GM11168 (cell line): ENCODE measurements around the gene IL16.
"Not testable (repeated sequence)": the region's sequence is repeated elsewhere in the genome, so short reads cannot be mapped to it uniquely, and the experiment has no call there.

ENCODE experiments used
- in situ Hi-C: fragments of 300-500 bp; cut with MboI; formaldehyde crosslinking; loops from one replicate; pipeline ENCODE4 v1.12.0; 2022; ENCODE audit warnings: low sequenced_read_pairs; ENCODE audit not compliant: unreplicated experiment

Gene IL16

DNA sequence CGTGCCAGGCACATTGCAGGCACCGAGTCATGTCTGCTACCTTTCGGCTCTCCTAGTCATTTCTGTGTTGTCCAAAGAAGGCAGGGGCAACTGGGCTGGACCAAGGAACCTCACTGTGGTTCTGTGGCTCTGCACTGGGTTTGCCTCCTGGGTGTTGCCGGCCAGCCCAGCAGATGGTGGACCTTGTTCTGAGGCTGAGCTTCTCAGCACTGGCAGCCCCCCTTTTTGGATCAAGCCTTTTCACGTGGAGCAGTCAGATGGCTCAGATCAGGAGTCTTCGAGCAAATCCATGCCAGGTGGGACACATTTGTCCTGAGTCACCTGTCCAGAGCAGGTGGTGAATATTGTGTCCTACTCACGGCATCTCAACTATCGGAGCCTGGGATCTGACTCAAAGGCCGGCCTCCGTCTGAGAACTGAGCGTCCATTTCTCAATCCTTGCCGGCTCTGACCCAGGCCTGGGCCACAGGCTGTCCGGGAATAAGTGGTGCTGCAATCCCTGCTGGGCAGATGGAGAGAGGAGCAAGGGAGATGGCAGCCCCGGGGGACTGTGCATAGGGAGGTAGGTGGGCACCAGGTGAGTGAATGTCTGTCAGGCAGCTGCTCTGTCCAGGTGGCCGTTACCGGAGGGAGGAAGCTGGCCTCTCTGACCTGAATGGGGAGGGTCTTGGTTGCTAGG, at the start of gene IL16:
TSS of gene IL16 (plus strand) at position 304 of the 679 bp plus-strand sequence. CDS start 28,521 bp downstream, outside the sequence.
- in situ Hi-C loops: no loop called here

DNA sequence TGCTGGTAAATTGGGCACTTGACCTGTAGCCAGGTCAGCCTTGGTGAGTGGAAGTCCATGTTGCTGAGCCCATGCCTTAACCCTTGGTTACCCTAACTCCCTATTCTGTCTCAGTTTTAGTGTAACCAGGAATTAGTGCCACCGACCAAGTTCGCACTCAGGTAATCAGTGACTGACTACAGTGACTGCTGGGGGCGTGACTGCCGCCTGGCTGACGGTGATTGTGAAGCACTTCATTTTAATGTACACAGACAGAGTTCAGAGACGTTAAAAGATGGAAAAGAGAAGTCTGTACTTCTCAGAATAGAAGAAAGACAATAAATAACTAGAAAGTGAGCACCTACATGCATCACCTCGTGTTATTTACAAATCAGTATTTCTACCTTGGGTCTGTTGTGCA, 45.3 kb upstream of the IL16 start:
- in situ Hi-C loops: no loop called here

DNA sequence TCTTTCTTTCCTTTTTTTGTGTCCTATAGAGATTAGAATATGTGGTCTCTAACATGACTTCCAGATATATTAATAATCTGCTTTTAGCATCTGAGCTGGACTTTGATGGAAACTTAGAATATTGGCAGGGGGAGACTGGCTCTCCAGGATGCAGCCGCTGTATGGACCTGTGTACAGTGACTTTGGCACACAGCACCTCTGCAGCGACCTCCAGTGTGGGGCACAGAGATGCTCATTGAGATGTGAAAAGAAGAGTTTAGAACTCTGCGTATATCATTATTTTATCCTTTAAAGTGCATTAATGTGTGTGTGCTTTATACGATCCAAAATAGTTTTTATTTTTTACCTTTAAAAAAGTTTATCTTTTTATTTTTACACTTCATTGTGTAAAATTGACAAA, 44.3 kb upstream of the IL16 start:
- in situ Hi-C loops: no loop called here

DNA sequence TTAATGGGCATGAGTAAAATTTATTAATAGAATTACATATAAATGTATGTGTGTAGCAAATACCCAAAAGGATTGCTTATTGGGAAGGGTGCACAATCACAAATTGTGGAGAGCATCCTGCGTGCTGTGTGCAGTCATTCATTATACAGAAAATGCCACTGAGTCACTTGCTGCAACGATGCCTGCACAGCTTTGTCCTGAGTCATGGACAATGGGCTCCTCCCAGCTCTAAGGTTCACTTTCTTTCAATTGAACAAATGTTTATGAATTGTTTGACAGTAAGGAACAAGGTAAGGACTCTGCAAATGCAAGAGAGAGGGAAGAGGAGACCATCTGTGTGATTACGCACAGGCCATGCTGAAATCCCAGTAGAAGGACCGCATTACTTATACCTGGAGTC, 43.9 kb upstream of the IL16 start:
- in situ Hi-C loops: no loop called here

DNA sequence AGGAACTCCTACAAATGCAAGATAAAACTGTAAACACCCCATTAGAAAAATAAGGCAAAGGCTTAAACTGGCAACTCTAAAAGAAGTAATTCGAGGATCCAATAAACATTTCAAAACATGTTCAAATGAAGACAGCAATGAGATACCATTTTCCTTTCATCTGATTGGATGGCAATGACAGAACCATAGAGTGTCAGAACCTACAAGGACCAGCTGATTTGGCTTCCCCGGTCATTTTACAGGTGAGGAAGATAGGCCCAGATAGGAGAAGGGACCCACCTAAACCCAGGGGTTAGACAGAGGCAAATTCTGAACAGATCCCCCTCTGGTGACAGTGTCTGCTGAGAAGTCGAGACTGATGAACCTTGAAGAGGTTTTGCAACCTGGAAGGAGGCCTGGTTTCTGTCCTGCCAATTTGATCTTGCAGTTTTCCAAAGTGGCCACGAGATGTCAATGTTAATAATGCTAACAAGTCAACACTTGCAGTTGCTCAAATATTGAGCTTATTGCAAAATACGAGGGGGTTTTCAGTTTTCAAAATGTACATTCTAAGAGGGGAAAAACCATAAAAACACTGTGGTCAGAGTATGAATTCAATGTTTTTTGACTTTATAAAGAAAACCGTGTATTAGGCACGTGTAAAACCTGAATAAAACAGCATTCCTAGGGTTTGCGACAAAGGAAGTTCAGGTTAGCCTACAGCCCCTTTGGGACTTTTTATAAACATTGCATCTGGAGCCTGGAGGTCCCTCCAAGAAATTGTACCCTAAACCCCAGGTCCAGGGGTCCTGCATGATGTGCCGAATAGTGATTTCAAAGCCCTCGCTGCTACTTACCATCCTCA, 41.1 kb upstream of the IL16 start:
- in situ Hi-C loops: no loop called here

DNA sequence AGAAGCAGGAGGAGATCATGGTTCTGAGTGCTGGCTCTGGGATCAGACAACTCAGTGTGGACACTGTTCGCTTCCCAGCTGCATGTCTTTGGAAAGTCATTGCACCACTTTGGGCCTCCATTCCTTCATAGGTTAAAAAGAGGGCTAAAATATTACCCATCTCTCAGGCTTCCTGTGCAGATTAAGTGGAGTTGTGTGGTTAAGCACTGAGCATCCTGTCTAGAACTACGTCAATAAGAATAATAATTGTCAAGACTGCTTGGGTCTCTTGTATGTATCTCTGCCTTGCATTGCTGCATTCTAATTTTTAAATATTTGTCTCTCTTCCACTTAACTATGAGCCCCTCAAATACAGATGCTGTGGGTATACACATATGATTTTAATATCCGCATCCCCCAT, 40.4 kb upstream of the IL16 start:
- in situ Hi-C loops: no loop called here

DNA sequence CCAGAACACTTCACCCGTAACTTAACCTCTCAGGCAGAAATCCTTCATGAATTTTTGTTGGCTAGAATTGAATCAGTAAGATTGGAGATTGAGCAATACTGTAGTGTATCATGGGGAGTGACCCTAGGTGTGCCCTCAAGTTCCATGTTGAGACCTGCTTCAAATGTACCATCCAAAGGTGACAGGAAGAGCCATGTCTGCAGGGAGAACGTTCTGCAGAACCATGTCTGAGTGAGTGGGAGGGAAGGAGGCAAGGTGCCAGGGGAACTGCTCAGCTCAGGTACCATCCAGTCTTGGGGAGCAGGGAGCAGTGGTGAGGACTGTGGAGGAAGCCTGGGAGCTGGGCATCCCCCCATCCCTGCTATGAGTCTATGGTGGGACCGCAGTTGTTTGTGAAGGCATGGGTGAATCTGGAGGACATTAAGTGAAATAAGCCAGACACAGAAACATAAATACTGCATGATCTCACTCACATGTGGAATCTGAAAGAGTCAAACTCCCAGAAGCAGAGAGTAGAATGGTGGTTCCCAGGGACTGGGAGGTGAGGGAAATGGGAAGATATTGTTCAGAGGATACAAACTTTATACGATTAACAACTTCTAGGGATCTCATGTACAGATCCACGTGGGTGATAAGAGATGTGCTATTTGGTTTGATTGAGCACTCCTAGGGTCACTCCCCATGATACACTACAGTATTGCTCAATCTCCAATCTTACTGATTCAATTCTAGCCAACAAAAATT, 39.3 kb upstream of the IL16 start:
- in situ Hi-C loops: no loop called here

DNA sequence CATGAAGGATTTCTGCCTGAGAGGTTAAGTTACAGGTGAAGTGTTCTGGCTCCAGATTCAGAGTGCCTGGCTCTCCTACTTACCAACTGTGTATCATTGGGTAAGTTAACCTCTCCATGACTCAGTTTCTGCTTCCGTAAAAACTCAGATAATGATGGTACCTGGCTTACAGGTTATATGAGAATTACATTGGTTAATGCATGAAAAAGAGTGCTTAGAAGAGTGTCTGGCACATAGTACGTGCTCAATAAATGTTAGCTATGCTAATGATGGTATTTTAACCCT, 38.8 kb upstream of the IL16 start:
- in situ Hi-C loops: no loop called here

DNA sequence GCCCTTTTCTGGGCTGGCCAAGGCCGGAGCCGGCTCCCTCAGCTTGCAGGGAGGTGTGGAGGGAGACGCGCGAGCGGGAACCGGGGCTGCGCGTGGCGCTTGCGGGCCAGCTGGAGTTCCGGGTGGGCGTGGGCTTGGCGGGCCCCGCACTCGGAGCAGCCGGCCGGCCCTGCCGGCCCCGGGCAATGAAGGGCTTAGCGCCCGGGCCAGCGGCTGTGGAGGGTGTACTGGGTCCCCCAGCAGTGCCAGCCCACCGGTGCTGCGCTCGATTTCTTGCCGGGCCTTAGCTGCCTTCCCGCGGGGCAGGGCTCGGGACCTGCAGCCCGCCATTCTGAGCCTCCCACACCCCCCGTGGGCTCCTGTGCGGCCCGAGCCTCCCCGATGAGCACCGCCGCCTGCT, 38.1 kb upstream of the IL16 start:
- in situ Hi-C loops: not testable (repeated sequence)

DNA sequence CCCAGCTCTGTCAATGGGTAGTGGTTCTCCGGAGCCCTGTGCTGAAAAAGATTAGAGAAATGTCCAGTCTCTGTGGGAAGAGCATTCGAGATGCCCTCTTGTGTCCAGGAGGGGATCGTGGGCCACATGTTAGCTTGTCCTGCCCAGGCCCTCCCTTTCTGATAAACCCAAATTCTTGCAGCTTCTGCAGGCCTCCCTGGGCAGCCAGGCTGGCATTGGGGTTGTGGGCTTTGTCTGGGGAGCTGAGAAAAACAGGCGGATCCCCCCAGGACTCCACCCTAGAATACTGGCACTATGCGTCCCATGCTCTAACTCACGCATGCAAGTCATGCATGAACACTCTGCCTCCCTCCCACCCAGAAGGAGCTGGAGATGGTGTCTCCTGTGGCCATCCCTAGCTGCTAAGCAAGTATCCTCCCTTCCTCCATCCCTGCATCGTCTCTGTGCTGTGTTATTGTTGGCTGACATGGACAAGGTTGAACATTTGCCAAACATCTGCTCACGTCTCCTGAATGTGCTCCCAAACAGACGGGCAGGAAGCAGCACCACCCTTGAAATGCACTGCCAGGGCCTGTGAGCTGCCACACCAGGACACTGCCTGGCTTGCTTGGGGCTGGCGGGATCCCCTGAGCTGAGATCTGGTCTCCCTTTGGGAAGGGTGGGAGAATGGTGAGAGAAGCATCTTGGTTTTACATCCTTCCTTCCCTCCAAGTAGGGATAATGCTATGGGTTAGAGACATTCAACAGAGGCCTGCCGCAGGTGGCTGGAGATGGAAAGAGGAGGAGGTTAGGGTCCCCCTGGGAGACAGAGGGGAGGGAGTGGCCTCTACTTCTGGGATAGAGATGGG, 36.1 kb upstream of the IL16 start:
- in situ Hi-C loops: no loop called here

DNA sequence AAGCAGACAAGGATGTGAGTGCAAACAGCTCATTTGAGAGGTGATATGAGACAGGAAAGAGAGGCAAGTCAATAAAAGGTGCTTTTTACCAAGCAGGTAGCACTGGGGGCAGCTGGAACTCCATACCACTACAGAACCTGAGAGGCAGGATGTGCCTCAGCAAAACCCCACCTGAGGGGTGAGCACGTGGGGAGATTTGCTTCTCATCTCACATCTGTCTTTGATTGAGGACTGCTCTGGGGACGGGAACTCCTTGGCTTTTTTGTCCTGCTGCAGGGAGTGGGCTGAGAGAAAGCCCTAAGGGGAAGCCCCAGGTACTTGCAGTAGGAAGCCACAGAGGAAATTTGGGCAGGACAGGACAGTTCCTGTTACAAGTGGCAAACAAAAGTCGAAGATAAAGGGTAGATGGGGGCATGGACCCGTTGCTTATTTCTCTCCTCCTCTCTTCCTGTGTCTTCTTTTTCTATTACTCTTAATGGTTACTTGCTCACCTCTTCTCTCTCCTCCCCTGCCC, 35.5 kb upstream of the IL16 start:
- in situ Hi-C loops: no loop called here

DNA sequence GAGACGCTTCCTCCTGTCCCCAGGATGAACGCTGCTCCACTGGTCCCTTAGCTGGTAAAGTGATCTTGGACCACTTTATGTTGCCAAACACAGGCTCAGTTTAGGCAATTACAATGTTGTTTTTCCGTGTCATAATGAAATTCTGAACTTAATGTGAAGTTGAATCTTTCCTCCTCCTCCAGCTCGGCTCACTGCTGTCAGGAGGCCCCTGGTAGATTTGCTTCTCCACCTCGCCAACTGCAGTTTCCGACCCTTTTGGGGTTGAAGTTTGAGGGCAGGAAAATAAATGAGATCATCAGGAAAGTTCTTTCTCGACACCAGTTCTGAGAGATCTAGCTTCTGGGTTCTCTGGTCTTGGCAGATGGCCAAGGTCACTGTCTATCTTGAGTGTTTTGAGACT, 34.8 kb upstream of the IL16 start:
- in situ Hi-C loops: no loop called here

DNA sequence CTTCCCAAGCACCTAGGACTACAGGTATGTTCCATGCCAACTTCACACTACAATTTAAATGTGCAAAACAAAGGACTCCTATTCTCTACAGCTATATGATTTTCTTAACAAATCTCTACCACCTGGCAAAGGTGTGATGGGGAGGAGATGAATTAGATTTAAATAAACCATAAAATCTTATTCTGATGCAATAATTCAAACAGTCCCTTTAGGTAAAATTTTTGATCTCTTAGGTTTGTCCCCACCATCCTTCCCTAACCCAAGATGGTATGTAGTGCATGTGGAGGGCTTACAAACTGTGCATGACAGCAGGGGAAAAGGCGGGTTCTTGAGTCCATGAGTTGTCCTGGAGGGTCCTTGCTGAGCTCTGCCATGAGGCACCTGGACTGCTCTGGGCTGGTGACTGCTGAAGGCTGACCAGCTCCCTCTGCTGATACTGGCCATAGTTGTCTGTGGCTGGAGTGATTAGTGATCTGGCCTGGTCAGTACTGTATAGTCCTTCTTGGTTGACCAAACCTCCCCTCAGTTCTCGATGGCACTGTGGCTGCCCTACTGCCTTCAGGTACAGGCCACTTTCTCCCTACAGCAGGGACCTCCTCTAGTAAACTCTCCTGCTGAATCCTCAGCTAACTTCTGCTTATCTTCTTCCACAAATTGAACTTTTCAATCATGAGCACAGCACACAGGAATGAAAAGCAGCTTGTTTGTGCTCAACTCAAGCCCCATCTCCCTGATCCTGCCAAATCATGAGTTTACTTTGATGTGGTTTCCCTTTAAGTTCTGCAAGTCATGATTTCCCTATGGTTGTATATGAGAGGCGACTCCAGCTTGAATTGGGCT, 32.5 kb upstream of the IL16 start:
- in situ Hi-C loops: no loop called here

DNA sequence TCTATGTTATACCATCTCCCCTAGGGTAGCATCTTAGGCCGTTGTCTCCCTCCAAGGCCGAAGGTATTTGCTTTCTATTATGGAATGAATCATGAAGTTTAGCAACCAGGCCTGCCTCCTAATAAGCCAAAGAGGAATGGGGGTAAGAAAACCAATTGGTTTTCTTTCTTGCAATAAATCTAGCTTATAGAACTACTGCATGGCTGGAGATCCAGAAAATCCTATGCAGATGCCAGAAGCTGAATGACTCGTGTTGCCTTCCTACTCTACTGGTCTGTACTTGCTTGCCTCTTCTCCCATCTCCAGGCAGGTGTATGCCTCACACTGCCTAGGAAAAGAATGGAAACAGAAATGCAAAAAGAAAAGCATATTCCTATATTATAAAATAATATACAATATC, 31.1 kb upstream of the IL16 start:
- in situ Hi-C loops: no loop called here

DNA sequence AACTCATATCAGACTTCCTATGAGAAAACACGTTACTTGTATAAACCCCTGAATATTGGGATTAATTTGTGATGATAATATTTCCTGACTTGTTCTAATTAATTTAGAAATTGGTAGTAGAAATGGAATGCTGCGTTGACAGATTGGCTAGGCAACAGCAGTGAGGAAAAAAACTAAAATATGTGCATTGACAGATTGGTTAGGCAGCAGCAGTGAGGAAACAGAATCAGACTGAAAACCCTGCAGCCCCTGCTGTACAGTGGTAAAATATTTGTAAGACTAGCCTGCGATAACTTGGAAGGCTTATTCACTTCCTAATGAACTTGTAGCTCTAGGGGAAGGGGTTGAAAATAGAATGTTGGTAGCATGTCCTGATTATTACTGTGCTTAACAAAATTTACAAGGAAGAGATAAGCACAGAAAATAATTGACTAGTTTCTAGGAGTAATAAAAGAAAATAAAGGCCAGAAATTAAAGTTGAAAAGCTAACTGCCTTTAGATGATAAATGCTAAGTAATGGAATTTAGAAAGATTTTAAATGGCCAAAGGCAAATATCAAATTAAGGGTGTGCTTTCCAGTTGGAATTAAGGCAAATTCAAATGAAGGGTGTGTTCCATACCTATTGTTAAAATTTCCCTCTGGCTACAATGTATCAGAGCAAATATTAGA, 29.9 kb upstream of the IL16 start:
- in situ Hi-C loops: no loop called here

DNA sequence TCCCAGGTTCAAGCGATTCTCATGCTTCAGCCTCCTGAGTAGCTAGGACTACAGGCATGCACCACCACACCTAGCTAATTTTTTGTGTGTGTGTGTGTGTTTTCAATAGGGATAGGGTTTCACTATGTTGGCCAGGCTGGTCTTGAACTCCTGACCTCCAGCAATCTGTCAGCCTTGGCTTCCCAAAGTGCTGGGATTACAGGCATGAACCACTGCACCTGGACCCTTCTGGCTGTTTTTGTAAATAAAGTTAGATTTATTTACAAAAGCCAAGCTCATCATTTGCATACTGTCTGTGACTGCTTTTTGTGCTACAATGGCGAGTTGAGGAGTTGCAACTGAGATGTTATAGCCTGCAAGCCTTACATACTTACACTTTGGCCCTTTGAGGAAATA, 28.6 kb upstream of the IL16 start:
- in situ Hi-C loops: no loop called here

DNA sequence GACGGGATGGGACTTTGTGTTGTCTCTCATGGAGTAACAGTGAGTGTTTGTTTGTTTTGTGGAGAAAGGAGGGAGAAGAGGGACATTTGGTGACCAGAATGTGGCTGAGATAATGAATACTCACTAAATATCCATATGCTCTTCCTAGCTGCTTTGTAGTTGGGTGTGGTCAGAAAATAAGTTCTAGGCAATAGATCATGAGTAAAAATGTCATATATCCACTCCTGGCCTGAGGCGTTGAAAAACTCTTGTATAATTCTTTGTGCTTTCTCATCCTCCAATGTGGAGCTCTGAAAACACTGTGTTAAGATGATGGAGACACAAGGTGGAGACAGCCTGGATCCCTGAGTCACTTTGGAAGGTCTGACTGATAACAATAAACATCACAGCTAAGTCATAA, 28.0 kb upstream of the IL16 start:
- in situ Hi-C loops: no loop called here

DNA sequence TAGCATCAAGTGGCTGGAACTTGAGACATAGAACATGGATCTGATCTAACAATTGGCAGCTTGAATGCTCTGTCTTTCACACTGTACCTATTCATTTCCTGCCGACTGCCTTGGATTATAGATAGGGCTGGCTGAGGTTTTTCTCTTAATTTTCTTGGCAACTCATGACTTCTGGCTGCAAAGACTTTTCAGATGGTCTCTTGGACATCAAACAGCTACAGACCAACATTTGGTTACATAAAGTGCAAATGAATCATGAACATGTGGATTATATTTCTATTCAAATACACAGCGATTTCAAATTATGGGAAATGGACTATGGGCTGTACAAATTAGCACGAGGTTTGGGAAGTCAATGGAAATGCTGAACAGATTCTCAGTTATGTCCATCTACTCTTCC, 26.2 kb upstream of the IL16 start:
- in situ Hi-C loops: no loop called here

DNA sequence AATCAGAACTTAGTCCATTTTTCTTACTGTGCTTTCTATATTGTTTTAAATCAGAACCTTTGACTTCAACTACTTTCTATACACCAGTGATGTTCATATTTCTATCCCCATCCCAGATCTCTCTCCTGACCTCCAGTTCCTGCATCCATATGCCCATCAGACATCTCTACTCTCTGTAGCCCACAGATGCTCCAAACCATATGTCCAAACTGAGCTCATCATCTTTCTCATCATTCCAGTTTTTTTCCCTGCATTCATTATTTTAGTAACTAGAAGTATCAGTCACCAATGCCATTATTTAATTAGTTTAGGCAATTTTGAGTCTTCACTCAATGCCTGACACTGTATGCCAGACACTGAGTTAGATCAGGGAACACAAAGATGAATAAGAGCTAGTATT, 25.4 kb upstream of the IL16 start:
- in situ Hi-C loops: no loop called here
